ENCODE measurements around the gene HELLS. TPM values are rescaled to one million over a fixed set of nuclear protein-coding genes. Genes with fewer than 3 reads are reported as not detected.

Gene HELLS
- total and polyA plus RNA-seq, 2 of the 4 experiments (the other 2 are of a cell fraction) = 15.9 to 29.8 TPM

- Histone ChIP-seq H2BK120ac (ENCODE audit: low read depth, low read length) (no peak overlapping the region), H3K9ac (ENCODE audit: low read depth, low read length) (peak overlapping the region; percentile 50), H2BK5ac (ENCODE audit: low read depth, low read length, poor library complexity, severe bottlenecking) (no peak overlapping the region), H4K5ac (ENCODE audit: low read depth, low read length) (no peak overlapping the region), H3K79me1 (ENCODE audit: low read depth in 1 of 2, low read length in 2 of 2) (peaks cover 3 to 8% of the 10 kb centered on the region in 2 experiments), H4K91ac (ENCODE audit: insufficient read depth, low read depth, low read length) (peak overlapping the region; percentile 16; the same call in 1 of the 2 replicates), H2BK15ac (ENCODE audit: low read depth, low read length) (no peak overlapping the region), H3K18ac (ENCODE audit: low read depth, low read length) (no peak overlapping the region), H3K36me3 (ENCODE audit: control insufficient read depth, insufficient read depth, low read length) (no peaks in the 10 kb centered on the region), H3K27ac (ENCODE audit: insufficient read depth, low read length) (peak overlapping the region; percentile 58; the same call in 1 of the 2 replicates), H3K4ac (ENCODE audit: low read depth, low read length) (peak overlapping the region; percentile 38), H3K56ac (ENCODE audit: extremely low read depth, insufficient read depth, low read length) (peak overlapping the region; percentile 33), H3K27me3 (ENCODE audit: control insufficient read depth, insufficient read depth, low read length) (no peaks in the 10 kb centered on the region), H3K4me2 (ENCODE audit: low read depth, low read length) (peak overlapping the region; percentile 99), H2AK5ac (ENCODE audit: low read depth, low read length) (0 out of 2 replicates have a peak overlapping the region, but pooled peaks have one; percentile 14), H4K20me1 (ENCODE audit: insufficient read depth, low read length) (no peaks in the 10 kb centered on the region), H3K23ac (ENCODE audit: low read depth, low read length) (peak overlapping the region; percentile 86), H3K9me3 (ENCODE audit: control insufficient read depth, insufficient read depth, low read length) (no peaks in the 10 kb centered on the region), H3K9me1 (ENCODE audit: insufficient read depth, low read length) (peaks cover 3% of the 10 kb centered on the region; the same call in 1 of the 2 replicates), H3K4me3 (ENCODE audit: insufficient read depth, low read depth, low read length) (peak overlapping the region; percentile 87), H2BK20ac (ENCODE audit: low read depth, low read length) (no peak overlapping the region), H3K14ac (replicated peaks; ENCODE audit: low read depth, low read length) (peak overlapping the region; percentile 77), H2AFZ (replicated peaks; ENCODE audit: low read length, poor library complexity) (peak overlapping the region; percentile 97), H3K4me1 (ENCODE audit: control insufficient read depth, insufficient read depth, low read length) (no peaks in the 10 kb centered on the region), H4K8ac (ENCODE audit: low read depth in 2 of 2, low read length in 2 of 2) (peak overlapping the region; percentile 17 to 43; a peak in 3 of 4 replicates), H2AK9ac (replicated peaks; ENCODE audit: low read depth, low read length, poor library complexity) (peak overlapping the region; percentile 91)
- ChIA-PET CTCF (interaction anchor here (0.5 kb wide), 1 partner anchor 17 kb away, joined by 3 read pairs; no protein-coding TSS in a partner anchor), POLR2A (ENCODE audit: unreplicated experiment) (no interaction called here)
- in situ Hi-C loops (cut with MboI; ENCODE audit: low sequenced_read_pairs) = no loop called here
- BruUV-seq (replicated peaks) = no TSS peak
- WGBS, 2 experiments (ENCODE audit: extremely low coverage in 2 of 2, insufficient read length in 1 of 2) = 0% methylated on average over 14 of the region's 25 CpGs; no CpG with 5 or more reads in 1 of the 2 experiments
- TF ChIP-seq MAZ (IDR thresholded peaks at IDR 0.05; ENCODE audit: borderline replicate concordance, low read depth, low read length) = no peak
- TF ChIP-seq ELK1 (IDR thresholded peaks at IDR 0.05; ENCODE audit: borderline replicate concordance, low read depth, low read length) = no peak
- intact Hi-C loops (cut with micrococcal nuclease) = no loop called here
- ATAC-seq (ENCODE audit: low read depth) (peak; percentile 25), DNase-seq (peak; percentile 16)
- dilution Hi-C loops (cut with HindIII; ENCODE audit: low sequenced_read_pairs, unreplicated experiment) = no loop called here
These were observed 687 bp downstream of the HELLS start for GRCh38 chr10:94546049-94546900.

Data from IMR-90 (cell line).